GM19239 (cell line): ENCODE measurements around the gene FAM124B.
"Not testable (repeated sequence)": the region's sequence is repeated elsewhere in the genome, so short reads cannot be mapped to it uniquely, and the experiment has no call there.

Experiments
- DNase-seq: peaks from one replicate; pipeline ENCODE4 v3.0.0; 2011; ENCODE audit warnings: low spot score; ENCODE audit not compliant: insufficient read length
- FAIRE-seq: peaks from 2 replicates; lab custom pipeline; 2011; peaks lifted over from hg19 to GRCh38; lab: Jason Lieb, UNC

FAM124B gene

DNA sequence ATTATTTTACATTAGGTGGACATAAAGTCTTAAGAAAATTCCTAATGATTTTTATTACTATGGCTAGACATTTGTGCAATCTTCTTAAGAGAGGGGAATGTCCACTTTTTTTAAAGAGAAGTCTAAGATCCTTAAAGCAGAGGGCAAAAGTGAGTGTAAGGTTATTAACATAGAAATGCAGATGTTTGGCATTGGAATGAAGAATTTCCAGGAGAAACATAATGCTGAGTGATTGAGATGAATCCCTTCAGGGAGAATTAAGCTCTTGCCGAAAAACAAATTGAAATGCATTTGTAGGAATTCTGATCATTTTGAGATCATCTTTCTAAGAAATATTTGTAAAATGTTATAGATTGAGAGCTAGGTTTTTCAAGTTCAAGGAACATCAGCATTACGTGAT, 15.0 kb downstream of the FAM124B start:
- FAIRE-seq: no peak

DNA sequence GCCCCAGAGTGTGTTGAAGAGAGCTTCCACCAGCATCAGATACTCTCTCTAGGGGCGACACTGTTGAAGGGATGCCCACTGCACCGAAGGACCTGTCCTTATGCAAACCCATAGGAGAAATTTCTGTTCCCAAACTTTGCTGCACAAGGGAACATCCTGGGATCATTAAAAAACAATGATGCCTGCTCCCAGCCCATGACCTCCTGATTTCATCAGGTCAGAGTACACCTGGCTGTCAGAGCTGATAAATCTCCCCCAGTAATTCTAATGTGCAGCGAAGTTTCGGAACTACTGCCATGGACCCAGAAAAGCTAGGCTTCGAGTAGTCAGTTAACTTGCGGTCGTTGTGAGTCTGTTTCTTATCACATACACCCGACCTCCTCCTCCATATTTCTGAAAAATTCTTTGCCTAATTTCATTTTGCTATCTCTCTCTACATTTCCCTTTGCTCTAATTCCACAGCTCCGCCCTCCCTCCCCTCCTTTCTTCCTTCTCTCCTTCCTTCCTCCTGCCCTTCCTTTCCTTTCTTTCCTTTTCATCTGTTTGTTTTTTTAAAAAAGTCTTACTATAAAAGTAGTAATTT, 18.8 kb downstream of the FAM124B start:
- FAIRE-seq (no peak), DNase-seq (no peak)

More for the DNA sequence above, 15.0 kb downstream of the FAM124B start:
- no peak for DNase-seq

DNA sequence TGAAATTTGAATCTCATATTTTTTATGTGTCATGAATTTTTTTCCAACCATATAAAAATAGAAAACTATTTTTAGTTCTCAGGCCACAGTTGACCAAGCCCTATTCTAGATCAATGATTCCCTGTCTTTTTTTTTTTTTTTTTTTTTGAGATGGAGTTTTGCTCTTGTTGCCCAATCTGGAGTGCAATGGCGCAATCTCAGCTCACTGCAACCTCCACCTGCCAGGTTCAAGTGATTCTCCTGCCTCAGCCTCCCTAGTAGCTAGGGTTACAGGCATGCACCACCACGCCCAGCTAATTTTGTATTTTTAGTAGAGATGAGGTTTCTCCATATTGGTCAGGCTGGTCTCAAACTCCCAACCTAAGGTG, 19.6 kb downstream of the FAM124B start:
- not testable (repeated sequence) for DNase-seq, FAIRE-seq

DNA sequence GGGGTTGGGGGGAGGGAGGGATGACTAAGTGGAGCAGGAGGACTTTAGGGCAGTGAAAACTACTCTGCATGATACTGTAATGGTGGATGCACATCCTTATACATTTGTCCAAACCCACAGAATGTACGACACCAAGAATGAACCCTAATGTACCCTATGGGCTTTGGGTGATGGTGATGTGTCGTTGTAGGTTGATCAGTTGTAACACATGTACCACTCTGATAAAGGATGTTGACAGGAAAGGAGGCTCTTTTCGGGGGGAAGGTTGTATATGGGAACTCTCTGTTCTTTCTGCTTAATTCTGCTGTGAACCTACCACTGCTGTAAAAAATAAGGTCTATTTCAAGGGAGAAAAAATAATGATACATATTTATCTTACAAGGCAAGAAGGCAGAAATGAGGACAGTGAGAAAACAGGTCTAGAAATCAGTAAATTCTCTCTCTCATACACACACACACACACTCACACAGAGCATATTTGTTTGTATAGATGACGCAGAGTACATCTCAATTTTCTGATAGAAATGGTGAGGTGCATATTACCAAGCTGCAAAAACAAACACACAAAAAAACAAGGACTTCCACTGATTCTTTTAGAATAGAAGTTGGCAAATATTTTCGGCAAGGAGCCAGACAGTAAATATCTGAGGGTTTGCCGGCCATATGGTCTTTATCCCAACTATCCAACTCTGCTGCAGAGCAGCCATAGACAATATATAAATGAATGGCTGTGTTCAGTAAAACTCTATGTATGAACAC, 20.2 kb downstream of the FAM124B start:
- FAIRE-seq: no peak

GRCh38 chr2:224379986-224380385, 21.9 kb downstream of the FAM124B start:
- DNase-seq (no peak), FAIRE-seq (no peak)

More for the DNA sequence above, 20.2 kb downstream of the FAM124B start:
- DNase-seq: no peak

DNA sequence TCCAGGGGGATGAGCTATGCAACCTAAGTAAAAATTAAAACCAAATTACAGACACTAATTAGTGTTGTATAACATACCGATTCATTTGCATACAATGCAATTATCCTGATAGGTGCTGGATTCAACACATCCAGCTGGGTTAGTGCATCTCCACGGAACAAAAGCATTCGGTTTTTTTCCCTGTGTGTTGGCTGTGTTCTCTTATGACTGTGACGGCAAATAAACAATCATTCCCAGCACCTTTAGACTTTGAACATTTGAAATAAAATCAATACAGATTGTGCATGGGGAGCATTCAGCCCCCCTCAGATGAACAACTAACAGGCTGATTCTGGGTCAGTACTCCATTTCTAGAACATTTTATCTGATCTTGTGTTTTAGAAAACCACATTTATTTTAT, 22.7 kb downstream of the FAM124B start:
- FAIRE-seq: no peak
- no peak for DNase-seq

GRCh38 chr2:224378701-224379097, 23.2 kb downstream of the FAM124B start:
- FAIRE-seq (no peak), DNase-seq (no peak)

- DNase-seq: no peak
- FAIRE-seq: peak; percentile 68
Measured at GRCh38 chr2:224377751-224378700, 23.9 kb downstream of the FAM124B start.

DNA sequence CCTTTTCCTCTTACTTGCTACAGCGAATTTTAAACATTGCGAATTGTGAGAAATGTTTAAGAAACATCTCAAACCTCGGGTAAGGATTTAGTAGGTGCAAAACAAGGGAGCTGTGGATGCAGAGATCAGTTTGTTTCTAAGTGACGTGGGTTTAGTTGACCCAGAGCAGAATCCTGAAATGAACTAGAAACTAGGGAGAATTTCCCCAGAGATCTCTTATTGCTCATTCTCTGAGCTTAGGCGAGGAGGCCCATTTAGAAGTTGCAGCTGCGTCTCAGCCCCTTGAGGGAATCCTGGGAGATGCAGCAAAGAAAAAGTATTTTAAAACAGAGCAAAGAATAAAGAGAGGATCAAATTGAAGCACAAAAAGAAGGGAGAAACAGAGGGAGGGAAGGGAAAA, 29.3 kb downstream of the FAM124B start:
- FAIRE-seq (no peak), DNase-seq (no peak)

- peak; percentile 8 for FAIRE-seq
- DNase-seq: no peak
Measured at GRCh38 chr2:224369028-224369632, 32.8 kb downstream of the FAM124B start.

- FAIRE-seq: no peak
- DNase-seq: no peak
Measured at GRCh38 chr2:224366267-224366844, 35.6 kb downstream of the FAM124B start.

DNA sequence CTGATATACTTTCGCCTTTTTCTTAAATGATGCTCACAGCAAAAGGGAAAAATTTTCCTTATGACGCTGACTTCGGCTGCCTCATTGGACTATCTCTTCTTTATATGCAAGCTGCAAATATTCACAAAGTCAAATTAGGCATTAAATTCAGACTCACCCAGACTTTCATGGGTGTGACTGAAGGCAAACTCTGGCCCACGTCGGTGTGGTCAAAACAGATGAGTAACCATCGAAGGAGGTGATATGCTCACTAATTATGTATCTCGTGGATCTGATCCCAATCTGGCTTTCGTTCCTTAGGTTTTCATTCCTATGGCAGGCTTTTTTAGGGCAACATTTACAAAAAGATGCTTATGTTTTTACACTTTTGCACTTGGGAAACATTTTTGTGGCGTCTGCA, 36.6 kb downstream of the FAM124B start:
- DNase-seq: no peak
- no peak for FAIRE-seq

DNA sequence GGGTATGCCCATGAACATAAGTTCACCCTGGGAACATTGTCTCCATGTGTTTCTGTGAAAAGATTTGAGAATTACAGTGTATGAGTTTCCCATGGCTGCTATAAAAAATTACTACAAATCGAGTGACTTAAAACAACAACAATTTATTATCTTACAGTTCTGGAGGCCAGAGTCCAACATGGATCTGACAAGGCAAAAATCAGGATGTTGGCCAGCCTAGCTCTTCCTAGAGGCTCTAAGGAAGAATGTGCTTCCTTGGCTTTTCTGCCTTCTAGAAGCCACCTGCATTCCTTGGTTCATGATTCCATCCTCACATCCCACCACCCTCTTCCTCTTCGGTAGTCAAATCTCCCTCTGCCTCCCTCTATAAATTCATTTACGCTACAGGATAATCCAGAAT, 38.6 kb downstream of the FAM124B start:
- FAIRE-seq: no peak

DNA sequence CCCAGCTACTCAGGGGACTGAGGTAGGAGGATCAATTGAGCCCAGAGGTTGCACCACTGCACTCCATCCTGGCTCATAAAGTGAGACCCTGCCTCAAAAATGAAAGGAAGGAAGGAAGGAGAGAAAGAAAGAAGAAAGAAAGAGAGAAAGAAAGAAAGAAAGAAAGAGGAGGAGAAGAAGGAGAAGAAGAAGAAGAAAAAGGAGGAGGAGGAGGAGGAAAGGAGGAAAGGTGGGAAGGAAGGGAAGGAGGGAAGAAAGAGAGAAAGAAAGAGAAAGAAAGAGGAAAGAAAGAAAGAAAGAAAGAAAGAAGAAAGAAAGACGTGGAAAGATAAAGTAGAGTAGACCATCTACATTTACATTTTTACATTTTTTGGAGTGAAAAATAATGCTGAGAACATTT, 39.8 kb downstream of the FAM124B start:
- DNase-seq (no peak), FAIRE-seq (no peak)

More for the DNA sequence above, 38.6 kb downstream of the FAM124B start:
- DNase-seq: no peak

DNA sequence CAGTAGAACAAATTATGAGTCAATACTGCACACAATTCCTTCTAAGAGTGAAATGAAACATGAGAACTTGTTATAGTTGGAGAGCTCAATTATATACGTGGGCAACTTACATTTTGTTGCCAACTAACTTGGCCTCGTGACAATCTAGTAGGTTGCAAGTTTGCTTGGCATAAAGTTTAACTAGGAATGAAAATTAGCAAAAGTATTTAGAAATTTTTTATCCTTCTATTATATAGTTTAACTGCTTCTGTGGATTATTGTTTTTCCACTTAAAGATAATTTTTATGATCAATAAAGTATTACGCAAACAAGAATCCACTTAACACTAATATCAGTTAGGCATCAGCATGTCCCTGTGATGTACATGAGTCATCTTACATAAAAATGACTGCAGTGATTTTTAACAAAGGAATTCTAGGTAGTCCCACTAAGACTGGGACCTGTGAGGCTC, 41.1 kb downstream of the FAM124B start:
- FAIRE-seq: no peak
- DNase-seq: no peak

DNA sequence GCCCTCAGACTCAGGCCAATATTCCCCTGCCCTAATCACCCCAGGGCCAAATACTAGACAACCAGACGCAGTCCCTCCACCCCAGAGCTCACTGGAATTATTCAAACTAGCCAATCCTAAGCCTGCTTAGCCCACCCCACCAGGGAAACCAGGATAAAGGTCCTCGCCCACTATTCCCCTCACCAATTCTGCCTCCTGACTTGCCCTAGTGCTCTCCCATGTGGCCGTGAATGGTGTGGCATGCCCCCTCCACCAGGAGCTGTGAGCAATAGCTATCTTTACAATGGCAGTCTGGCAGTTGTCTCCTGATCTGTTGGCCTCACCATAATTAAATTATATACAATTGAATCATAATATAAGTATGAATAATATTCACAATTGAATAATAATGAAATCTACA, 42.3 kb downstream of the FAM124B start:
- FAIRE-seq: no peak
- DNase-seq: peak; percentile 14

GRCh38 chr2:224357098-224357901, 44.6 kb downstream of the FAM124B start:
- DNase-seq: peak; percentile 42
- FAIRE-seq: peak; percentile 92

DNA sequence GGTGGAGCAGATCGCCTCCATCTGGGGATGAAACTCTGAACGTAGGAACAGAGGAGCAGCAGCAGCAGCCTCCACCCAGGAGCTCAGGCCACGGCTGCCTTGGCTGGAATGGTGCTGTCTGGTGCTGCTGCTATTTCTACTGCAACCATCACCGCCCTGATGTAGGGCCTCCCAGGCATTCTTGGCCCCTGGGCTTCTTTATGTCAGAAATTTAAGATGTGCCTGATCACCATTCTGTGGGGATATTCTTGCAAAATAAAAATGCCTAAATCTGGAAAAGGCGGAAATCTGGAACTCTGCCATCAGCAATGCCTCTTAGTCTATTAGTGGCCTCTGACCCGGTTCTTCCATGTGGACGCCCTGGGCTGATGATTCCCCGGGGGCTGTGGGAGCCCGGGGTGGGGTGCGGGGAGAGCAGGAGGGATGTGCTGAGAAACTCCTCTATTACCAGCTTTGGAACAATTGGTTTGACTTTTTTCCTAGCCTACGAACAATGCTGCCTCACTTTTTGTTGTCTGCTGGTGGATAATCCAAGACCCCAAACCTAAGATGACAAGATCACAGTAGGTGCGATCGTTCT, 47.2 kb downstream of the FAM124B start:
- DNase-seq: no peak
- no peak for FAIRE-seq

GRCh38 chr2:224350703-224351102, 51.2 kb downstream of the FAM124B start:
- DNase-seq (no peak), FAIRE-seq (no peak)
